DND-41 (cell line): ENCODE data around the gene PI4KB.

Experiments used
- CTCF ChIP-seq: IDR thresholded peaks from 2 replicates; pipeline ENCODE4 v1.5.1; 2012; ENCODE audit warnings: borderline replicate concordance, low read length, moderate library complexity, mild to moderate bottlenecking; ENCODE audit not compliant: poor library complexity, severe bottlenecking; ENCODE audit errors: extremely low read depth
- EZH2 ChIP-seq: IDR thresholded peaks from 3 replicates; pipeline ENCODE4 v1.6.1; 2012; ENCODE audit warnings: borderline replicate concordance, low read depth, mild to moderate bottlenecking, moderate library complexity, low read length, inconsistent platforms; ENCODE audit not compliant: severe bottlenecking

- TF ChIP-seq CTCF, result no peak
- no peak for TF ChIP-seq EZH2
Observed at GRCh38 chr1:151286619-151287340, 40.4 kb downstream of the PI4KB start.
